ENCODE measurements around the gene GULP1. TPM values are rescaled to one million over a fixed set of nuclear protein-coding genes. Genes with fewer than 3 reads are reported as not detected.

The GULP1 gene
- total and polyA plus RNA-seq, 2 of the 13 experiments (the other 11 are each of a cell fraction or from before 2014, with no cell fraction given): 0.15 TPM; not detected in 1

GRCh38 chr2:188511346-188511745, 219.7 kb downstream of the GULP1 start:
- H3K4me3 ChIP-seq (replicated peaks in 1 of 3; ENCODE audit: insufficient read depth in 1 of 3, low read depth in 2 of 3, low read length in 3 of 3): no peak overlapping the region
- no peaks in the 10 kb centered on the region for H3K4me1 ChIP-seq (ENCODE audit: insufficient read depth, low read length)
- FAIRE-seq (no peak), ATAC-seq (no peak), DNase-seq (ENCODE audit: low spot score) (no peak)
- H3K9me3 ChIP-seq (ENCODE audit: low read length): no peaks in the 10 kb centered on the region
- H4K20me1 ChIP-seq (ENCODE audit: insufficient read depth, low read length): no peaks in the 10 kb centered on the region
- 1% methylated on average over 2 of the region's 2 CpGs for WGBS (ENCODE audit: low lambda C conversion rate)
- POLR2A ChIA-PET: no interaction called here
- intact Hi-C loops (cut with micrococcal nuclease; ENCODE audit: unreplicated experiment) (loop anchor here (5.0 to 10.0 kb wide), 2 partner anchors 667 to 1649 kb away; no protein-coding TSS in a partner anchor), in situ Hi-C loops (cut with HindIII; ENCODE audit: extremely low pct_ligation_motif_present, low pct_unique_long_range_greater_than_20kb) (loop anchor here (25.0 kb wide), 1 partner anchor 924 kb away; no protein-coding TSS in a partner anchor)
- H3K27ac ChIP-seq (ENCODE audit: extremely low read length, insufficient read depth, low read length): no peak overlapping the region
- H3K36me3 ChIP-seq (replicated peaks in 1 of 2; ENCODE audit: control insufficient read depth in 1 of 2, insufficient read depth in 2 of 2, low read length in 2 of 2): no peaks in the 10 kb centered on the region
- CTCF ChIA-PET (ENCODE audit: low intra/inter-chr PET ratio, low total read pairs): no interaction called here
- no peaks in the 10 kb centered on the region for H3K79me2 ChIP-seq (ENCODE audit: insufficient read depth, low read length)
- H3K9ac ChIP-seq (ENCODE audit: insufficient read depth, low read depth, low read length): no peak overlapping the region
- TF ChIP-seq ZNF441 (CRISPR knock-in tag; IDR thresholded peaks at IDR 0.05; ENCODE audit: borderline replicate concordance): no peak
- no peak for TF ChIP-seq JUNB (CRISPR knock-in tag; IDR thresholded peaks at IDR 0.05; ENCODE audit: borderline replicate concordance)
- no peak for TF ChIP-seq ZNF362 (CRISPR knock-in tag; IDR thresholded peaks at IDR 0.05; ENCODE audit: borderline replicate concordance)
- TF ChIP-seq NFIB (CRISPR knock-in tag; IDR thresholded peaks at IDR 0.05; ENCODE audit: borderline replicate concordance): no peak
- TF ChIP-seq NFE2L2 (IDR thresholded peaks at IDR 0.05; ENCODE audit: low read length): no peak
- TF ChIP-seq ZBTB42 (CRISPR knock-in tag; IDR thresholded peaks at IDR 0.05): no peak
- TF ChIP-seq WIZ (CRISPR knock-in tag; IDR thresholded peaks at IDR 0.05): no peak
- no peak for TF ChIP-seq PAX8 (CRISPR knock-in tag; IDR thresholded peaks at IDR 0.05; ENCODE audit: borderline replicate concordance)
- no peak for TF ChIP-seq ZNF251 (CRISPR knock-in tag; IDR thresholded peaks at IDR 0.05)
- no peak overlapping the region for H2AFZ ChIP-seq (ENCODE audit: low read length)
- no peak overlapping the region for H3K4me2 ChIP-seq (ENCODE audit: low read depth, low read length)
- BruUV-seq (replicated peaks): no TSS peak
- H3K27me3 ChIP-seq (ENCODE audit: control insufficient read depth in 1 of 2, insufficient read depth in 2 of 2, low read length in 2 of 2): no peaks in the 10 kb centered on the region

Data from HepG2 (cell line).